Right lobe of liver (tissue), 4 donors: Measurements from ENCODE around the gene COX15.

Experiments used
- CTCF ChIP-seq, 4 donors: fragments of 200-600 bp in 3 of 4; fragments of 450-650 bp in 1 of 4; IDR thresholded peaks; one replicate each; pipeline versions ENCODE4 v1.5.1 to v1.8.0; 2016 to 2022; ENCODE audit warnings: antibody characterized with exemption in 4 of 4, mild to moderate bottlenecking in 2 of 4
- POLR2A ChIP-seq: fragments of 450-650 bp; IDR thresholded peaks from one replicate; pipeline ENCODE4 v1.6.1; 2017; ENCODE audit warnings: antibody characterized with exemption, mild to moderate bottlenecking
- donor health status: DM: no; HTN: no; CAD: no.
- donor health status: DM: no; HTN: no; CAD: no.
- donor health status: DM: no; HTN: yes; CAD: no.

GRCh38 chr10:99740260-99740659, 8.3 kb upstream of the COX15 start:
- TF ChIP-seq CTCF (IDR thresholded peaks at IDR 0.05) (no peak), POLR2A (no peak)
